GM12865 (cell line): ENCODE data around the gene TTC21A.

Experiments used
- DNase-seq: peaks from one replicate; pipeline ENCODE4 v3.0.0; 2010; ENCODE audit warnings: low read depth
- H3K4me3 ChIP-seq: 2 replicates; pipeline ENCODE4 v1.5.1; 2011; ENCODE audit warnings: mild to moderate bottlenecking, low read depth, low read length, control low read depth
- TF ChIP-seq, protein P1 (sequence below): IDR thresholded peaks from 2 replicates; pipeline ENCODE4 v1.5.1; 2011; ENCODE audit warnings: low read length, control low read depth, low read depth, inconsistent platforms; ENCODE audit not compliant: insufficient read depth; ENCODE audit errors: missing control alignments

The TTC21A gene

DNA sequence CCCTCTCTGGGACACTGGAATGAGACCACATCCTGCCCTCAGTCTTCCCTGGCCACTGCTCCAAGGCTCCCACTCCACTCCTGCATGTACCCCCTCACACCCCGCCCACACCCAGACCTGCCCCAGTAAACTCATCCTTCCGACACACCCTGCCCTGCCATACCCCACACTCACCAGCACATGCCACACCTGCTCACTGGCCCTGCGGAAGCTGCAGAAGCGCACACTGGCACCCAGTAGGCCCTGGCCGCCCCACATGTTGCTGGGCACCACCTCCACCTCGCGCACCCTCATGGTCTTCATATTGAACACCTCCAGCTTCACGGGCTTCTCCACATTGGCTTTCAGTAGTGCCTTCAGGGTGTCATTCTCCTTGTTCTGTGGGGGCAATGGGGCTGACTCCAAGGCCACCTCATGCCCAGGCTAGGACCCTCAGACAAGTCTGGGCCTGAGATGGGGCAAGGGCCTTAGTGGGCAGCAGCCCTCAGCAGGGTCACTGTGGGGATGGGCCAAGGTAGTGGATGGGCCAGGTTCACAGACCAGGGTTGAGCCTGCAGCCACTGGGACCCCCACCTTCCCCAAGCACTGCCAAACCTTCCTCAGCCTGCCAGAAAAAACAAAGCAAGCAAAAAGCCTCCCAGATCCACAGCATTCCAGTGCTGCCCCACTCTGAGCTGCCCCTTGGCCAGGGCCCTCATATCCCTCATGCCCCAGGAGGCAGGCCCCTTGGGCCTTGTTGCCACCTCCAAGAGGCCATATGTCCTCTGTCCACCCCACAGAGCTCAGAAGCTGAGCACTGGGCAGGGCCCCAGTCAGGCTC, 4.8 kb upstream of the TTC21A start:
- no peak overlapping the region for H3K4me3 ChIP-seq
- TF ChIP-seq, protein P1, sequence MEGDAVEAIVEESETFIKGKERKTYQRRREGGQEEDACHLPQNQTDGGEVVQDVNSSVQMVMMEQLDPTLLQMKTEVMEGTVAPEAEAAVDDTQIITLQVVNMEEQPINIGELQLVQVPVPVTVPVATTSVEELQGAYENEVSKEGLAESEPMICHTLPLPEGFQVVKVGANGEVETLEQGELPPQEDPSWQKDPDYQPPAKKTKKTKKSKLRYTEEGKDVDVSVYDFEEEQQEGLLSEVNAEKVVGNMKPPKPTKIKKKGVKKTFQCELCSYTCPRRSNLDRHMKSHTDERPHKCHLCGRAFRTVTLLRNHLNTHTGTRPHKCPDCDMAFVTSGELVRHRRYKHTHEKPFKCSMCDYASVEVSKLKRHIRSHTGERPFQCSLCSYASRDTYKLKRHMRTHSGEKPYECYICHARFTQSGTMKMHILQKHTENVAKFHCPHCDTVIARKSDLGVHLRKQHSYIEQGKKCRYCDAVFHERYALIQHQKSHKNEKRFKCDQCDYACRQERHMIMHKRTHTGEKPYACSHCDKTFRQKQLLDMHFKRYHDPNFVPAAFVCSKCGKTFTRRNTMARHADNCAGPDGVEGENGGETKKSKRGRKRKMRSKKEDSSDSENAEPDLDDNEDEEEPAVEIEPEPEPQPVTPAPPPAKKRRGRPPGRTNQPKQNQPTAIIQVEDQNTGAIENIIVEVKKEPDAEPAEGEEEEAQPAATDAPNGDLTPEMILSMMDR = no peak
- no peak for DNase-seq

DNA sequence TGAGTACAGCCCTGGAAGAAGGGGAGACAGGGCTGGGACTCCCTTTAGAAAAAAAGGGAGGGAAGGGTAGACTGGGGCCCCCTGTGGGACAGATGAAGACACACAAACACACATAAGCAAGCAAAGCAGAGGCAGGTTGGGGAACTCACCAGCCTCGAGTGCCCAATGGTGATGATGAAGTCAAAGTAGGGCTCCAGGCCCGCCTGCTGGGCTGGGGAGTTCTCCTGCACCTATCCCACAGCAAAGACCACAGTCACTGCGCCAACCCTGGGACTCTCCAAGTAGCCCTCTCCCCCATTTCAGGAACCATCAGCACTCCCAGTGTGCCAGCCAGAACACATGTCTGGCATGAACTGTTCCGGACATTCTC, 4.2 kb upstream of the TTC21A start:
- TF ChIP-seq, protein P1 = peak; percentile 10
- no peak overlapping the region for H3K4me3 ChIP-seq
- no peak for DNase-seq

- DNase-seq = no peak
- H3K4me3 ChIP-seq = no peak overlapping the region
- TF ChIP-seq, protein P1 = no peak
Measured at GRCh38 chr3:39103791-39104552, 3.5 kb upstream of the TTC21A start.

GRCh38 chr3:39104961-39105686, 2.4 kb upstream of the TTC21A start:
- DNase-seq = no peak
- H3K4me3 ChIP-seq = no peak overlapping the region
- TF ChIP-seq, protein P1 = no peak

DNA sequence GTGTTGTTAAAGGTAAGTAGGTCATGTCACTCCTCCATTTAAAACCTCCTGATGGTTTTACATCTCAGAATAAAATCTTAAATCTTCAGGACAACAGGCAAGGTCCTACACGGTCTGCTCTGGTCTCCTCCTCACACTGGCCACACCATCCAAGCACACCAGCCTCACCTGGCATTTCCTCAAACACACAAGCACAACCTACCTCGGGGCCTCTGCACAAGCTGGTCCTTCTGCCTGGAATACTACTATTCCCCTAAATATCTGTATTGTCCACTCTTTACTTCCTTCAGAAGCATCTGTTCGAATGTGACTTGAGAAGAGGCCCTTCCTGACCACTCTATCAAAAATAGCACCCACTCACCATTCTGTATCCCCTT, 1.8 kb upstream of the TTC21A start:
- no peak overlapping the region for H3K4me3 ChIP-seq
- no peak for DNase-seq
- TF ChIP-seq, protein P1 = no peak

DNA sequence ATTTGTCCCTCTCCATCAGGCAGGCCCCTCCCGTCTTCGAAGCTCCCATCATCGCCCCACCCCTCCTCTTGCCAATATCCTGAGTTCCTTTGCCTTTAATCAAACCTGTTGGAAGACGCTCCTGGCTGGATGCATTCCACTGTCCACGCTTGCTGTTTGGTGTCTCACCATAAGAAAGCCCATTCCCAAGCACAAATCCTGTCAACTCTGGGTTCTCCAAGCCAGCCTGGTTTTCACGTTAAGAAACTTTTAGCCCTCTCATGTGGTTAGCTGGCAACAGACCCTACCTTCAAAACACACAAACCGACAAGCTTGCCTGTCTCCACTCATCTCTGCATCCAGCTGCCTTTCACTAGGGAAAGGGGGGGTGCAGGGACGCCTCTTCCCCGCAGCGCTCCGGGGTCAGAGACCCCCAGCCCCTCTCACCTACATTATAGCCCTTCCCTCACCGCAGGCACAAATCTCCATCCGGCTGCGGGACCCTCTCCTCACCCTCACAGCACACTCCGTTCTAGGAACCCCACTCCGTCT, 1.1 kb upstream of the TTC21A start:
- peak overlapping the region; percentile 86 for H3K4me3 ChIP-seq
- TF ChIP-seq, protein P1 = no peak
- no peak for DNase-seq
